CD4-positive, alpha-beta T cell treated with Interferon alpha-2 for 1 hour (primary cell): Measurements from ENCODE around the gene FLT1.

Experiments
- DNase-seq, 2 donors: peaks; one replicate each; pipeline ENCODE4 v3.0.0-alpha.2; 2020 to 2022

FLT1 gene

GRCh38 chr13:28485097-28485496 lies 9.8 kb downstream of the FLT1 start:
- DNase-seq = no peak

GRCh38 chr13:28483313-28483931 lies 11.5 kb downstream of the FLT1 start:
- no peak for DNase-seq

GRCh38 chr13:28479005-28479404 lies 15.9 kb downstream of the FLT1 start:
- DNase-seq = no peak

GRCh38 chr13:28478127-28478526 lies 16.8 kb downstream of the FLT1 start:
- DNase-seq = no peak

GRCh38 chr13:28477709-28477973 lies 17.3 kb downstream of the FLT1 start:
- DNase-seq = no peak

GRCh38 chr13:28476919-28477708 lies 17.8 kb downstream of the FLT1 start:
- no peak for DNase-seq

- no peak for DNase-seq
Measured at GRCh38 chr13:28475916-28476725, 18.8 kb downstream of the FLT1 start.

- DNase-seq = no peak
Measured at GRCh38 chr13:28474491-28475134, 20.3 kb downstream of the FLT1 start.

GRCh38 chr13:28473044-28473443 lies 21.9 kb downstream of the FLT1 start:
- DNase-seq = no peak

GRCh38 chr13:28471421-28471820 lies 23.5 kb downstream of the FLT1 start:
- DNase-seq = no peak

GRCh38 chr13:28470296-28470695 lies 24.6 kb downstream of the FLT1 start:
- no peak for DNase-seq

- DNase-seq = no peak
Measured at GRCh38 chr13:28469316-28469715, 25.6 kb downstream of the FLT1 start.

- peak; percentile 31 to 70 for DNase-seq
Measured at GRCh38 chr13:28468023-28468915, 26.7 kb downstream of the FLT1 start.

GRCh38 chr13:28467034-28467433 lies 27.9 kb downstream of the FLT1 start:
- peak in 1 of 2 donors; percentile 18 for DNase-seq

GRCh38 chr13:28466151-28466550 lies 28.8 kb downstream of the FLT1 start:
- no peak for DNase-seq

- DNase-seq = no peak
Measured at GRCh38 chr13:28464861-28465460, 30.0 kb downstream of the FLT1 start.

GRCh38 chr13:28463481-28463880 lies 31.4 kb downstream of the FLT1 start:
- no peak for DNase-seq

GRCh38 chr13:28459911-28460310 lies 35.0 kb downstream of the FLT1 start:
- no peak for DNase-seq

GRCh38 chr13:28458608-28459007 lies 36.3 kb downstream of the FLT1 start:
- no peak for DNase-seq

- no peak for DNase-seq
Measured at GRCh38 chr13:28458051-28458450, 36.9 kb downstream of the FLT1 start.

- no peak for DNase-seq
Measured at GRCh38 chr13:28457521-28457920, 37.4 kb downstream of the FLT1 start.
